Measurements from ENCODE around the gene CCDC85A.

CCDC85A gene

DNA sequence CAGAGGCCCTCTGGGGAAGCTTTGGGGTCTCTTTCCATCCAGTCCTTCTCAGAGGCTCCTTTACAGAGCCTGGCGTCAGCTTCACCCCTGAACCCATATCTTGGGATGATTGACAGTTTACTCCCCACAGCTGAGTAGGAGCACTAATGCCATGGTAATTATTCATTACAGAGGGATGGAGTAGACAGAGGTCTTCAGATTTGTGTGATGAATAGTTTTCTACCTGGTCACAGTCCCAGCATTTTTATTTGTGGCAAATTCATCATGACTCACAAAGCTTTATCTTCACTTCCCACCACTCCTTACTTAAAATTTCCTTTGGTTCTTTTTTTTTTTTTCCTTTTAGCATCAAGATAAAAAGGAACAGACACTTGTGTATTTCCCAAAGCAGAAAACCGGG is 104.2 kb downstream of the CCDC85A start:
- TF ChIP-seq, protein P1, sequence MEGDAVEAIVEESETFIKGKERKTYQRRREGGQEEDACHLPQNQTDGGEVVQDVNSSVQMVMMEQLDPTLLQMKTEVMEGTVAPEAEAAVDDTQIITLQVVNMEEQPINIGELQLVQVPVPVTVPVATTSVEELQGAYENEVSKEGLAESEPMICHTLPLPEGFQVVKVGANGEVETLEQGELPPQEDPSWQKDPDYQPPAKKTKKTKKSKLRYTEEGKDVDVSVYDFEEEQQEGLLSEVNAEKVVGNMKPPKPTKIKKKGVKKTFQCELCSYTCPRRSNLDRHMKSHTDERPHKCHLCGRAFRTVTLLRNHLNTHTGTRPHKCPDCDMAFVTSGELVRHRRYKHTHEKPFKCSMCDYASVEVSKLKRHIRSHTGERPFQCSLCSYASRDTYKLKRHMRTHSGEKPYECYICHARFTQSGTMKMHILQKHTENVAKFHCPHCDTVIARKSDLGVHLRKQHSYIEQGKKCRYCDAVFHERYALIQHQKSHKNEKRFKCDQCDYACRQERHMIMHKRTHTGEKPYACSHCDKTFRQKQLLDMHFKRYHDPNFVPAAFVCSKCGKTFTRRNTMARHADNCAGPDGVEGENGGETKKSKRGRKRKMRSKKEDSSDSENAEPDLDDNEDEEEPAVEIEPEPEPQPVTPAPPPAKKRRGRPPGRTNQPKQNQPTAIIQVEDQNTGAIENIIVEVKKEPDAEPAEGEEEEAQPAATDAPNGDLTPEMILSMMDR (IDR thresholded peaks at IDR 0.05; ENCODE audit: control insufficient read depth, extremely low read depth, insufficient read depth), result no peak
- no peak for DNase-seq (ENCODE audit: low read depth)
- no peak overlapping the region for H3K4me3 ChIP-seq (ENCODE audit: low read depth, low read length)

DNA sequence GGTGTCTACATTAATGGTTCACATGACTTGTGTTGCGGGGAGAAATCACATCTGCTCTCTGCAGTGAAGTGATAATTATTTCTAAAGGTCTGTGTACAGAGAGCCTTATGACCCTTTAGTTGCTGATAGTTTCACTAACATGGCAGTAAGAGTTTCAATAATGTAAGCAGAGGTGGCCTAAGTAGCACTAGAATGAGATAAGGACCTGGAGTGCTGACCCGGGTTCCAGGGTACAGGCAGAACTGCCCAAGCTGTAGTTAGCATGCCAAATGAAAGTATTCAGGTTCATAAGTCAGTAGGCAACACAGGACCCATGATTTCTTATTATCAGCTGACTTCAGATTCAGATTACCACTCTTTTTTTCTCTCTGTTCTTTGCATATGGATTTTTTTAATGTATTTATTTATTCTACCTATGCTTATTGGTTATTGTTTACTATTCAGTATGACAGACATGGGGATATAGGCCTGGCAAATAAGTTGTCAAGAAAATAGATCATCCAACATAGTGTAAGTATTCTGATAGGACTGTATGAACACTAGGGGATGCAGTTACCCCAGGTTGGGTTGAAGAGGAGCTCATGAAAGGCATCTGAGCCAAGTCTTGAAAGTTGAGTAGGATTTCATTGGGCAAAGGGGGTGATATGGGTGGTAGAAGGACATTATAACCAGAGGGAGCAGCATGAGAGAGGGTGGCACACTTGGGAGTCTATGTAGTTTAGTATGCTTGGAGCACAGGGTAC is 105.2 kb downstream of the CCDC85A start:
- no peak for DNase-seq (ENCODE audit: low read depth)
- TF ChIP-seq, protein P1 (IDR thresholded peaks at IDR 0.05; ENCODE audit: control insufficient read depth, extremely low read depth, insufficient read depth), result no peak; the same call in 1 of the 2 replicates
- no peak overlapping the region for H3K4me3 ChIP-seq (ENCODE audit: low read depth, low read length)

DNA sequence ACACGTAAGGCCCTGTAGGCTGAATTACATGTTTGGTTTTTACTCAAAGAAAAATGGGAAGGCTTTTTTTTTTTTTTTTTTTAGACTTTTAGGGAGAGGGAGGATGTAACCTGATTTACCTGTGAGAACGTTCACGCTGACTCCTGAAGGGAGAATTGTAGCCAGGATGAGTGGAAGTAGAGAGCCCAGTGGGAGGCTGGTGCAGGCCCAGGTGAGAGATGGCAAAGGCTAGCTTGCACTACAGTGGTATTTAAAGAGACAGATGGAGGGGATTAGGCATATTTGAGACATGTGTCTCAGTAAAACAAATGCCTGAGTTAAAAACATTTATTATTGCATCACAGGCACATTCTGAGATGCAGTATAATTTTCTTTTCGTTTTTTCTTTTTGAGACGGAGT is 107.9 kb downstream of the CCDC85A start:
- DNase-seq (ENCODE audit: low read depth), result no peak
- TF ChIP-seq, protein P1 (IDR thresholded peaks at IDR 0.05; ENCODE audit: control insufficient read depth, extremely low read depth, insufficient read depth), result no peak
- no peak overlapping the region for H3K4me3 ChIP-seq (ENCODE audit: low read depth, low read length)

DNA sequence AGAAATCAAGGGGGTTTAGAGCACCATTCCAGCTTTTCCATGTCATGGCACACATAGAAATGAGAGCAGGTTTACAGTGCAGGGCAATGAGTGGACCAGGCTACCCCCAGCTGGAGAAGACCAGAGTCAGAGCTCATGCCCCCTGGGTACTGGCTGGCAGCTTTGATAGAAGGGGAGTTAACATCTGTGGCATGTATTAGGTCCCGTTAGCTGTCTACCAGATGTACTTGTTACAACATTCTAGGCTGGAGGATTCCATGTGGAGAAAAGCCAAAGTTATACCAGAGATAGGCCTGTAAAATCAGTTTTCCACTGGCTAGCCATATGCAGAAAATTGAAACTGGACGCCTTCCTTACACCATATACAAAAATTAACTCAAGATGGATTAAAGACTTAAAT is 109.2 kb downstream of the CCDC85A start:
- no peak overlapping the region for H3K4me3 ChIP-seq (ENCODE audit: low read depth, low read length)
- no peak for DNase-seq (ENCODE audit: low read depth)
- TF ChIP-seq, protein P1 (IDR thresholded peaks at IDR 0.05; ENCODE audit: control insufficient read depth, extremely low read depth, insufficient read depth), result no peak

DNA sequence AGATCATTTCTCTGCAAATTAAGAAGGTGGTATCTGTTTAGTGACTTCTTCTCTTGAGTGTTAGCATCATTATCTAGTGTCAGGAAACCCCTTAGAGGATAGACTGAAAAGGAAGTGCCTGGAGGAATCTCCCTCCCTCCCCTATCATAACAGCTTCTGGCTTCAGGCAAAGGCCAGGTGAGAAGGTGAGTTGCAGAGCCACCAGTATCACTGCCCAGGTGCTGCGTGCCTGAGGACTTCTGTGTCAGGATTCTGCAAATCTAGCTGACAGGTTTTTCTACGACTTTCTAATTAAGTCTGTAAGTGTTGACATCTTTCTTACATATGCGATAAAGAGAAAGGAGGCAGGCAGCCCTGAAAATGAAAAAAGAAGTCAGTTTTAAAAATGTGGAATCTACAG is 111.9 kb downstream of the CCDC85A start:
- H3K4me3 ChIP-seq (ENCODE audit: low read depth, low read length), result no peak overlapping the region
- DNase-seq (ENCODE audit: low read depth), result no peak
- TF ChIP-seq, protein P1 (IDR thresholded peaks at IDR 0.05; ENCODE audit: control insufficient read depth, extremely low read depth, insufficient read depth), result no peak

DNA sequence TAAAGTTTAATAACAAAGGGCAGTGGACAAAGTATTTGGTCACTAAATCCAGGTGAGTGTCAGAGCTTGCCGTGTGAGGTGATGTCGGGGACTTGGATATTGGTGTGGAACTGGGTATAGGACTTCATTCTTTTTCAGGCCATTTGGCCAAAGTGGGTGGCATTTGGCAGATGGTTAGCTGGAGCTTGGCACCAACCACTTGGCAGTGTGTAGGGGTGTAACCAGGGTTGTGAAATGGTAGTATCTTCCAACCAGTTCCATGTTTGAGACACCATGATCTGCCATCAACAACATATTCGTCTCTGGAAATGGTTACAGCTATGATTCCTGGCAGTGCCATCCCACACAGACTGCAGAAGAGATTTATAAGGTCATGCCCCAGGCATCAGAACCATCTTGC is 113.9 kb downstream of the CCDC85A start:
- H3K4me3 ChIP-seq (ENCODE audit: low read depth, low read length), result no peak overlapping the region
- no peak for DNase-seq (ENCODE audit: low read depth)
- TF ChIP-seq, protein P1 (IDR thresholded peaks at IDR 0.05; ENCODE audit: control insufficient read depth, extremely low read depth, insufficient read depth), result no peak

DNA sequence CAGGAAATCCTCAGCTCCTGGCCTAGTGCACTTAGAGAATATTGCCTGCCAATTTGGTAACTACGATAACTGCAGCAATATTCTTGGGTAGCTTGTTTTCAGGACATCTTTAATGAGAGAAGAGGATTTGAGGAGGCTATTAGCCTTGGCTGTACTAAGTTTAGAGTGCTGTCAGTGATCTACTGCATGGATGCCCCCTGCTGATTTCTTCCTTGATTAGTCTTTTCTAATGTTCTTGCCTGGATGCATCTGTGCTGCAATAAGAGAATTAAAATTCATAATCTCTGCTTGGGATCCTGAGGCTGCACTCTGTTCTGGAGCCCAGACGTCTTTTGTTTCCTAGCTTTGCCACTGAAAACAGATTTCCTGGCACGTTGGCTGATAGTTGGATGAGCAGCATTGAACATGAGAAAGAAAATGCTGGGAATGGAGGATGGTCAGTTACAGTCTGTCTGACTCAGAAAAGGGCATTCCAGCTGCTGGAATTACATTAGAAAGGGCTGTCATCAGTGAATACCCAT is 115.4 kb downstream of the CCDC85A start:
- TF ChIP-seq, protein P1 (IDR thresholded peaks at IDR 0.05; ENCODE audit: control insufficient read depth, extremely low read depth, insufficient read depth), result no peak
- H3K4me3 ChIP-seq (ENCODE audit: low read depth, low read length), result no peak overlapping the region
- no peak for DNase-seq (ENCODE audit: low read depth)

Data from LNCaP clone FGC (cell line).